Measurements from ENCODE around the gene OPA1. TPM values are rescaled to one million over a fixed set of nuclear protein-coding genes. Genes with fewer than 3 reads are reported as not detected.

Gene OPA1
- total RNA-seq, 1 experiment from 2014 or later, result 75.4 TPM

DNA sequence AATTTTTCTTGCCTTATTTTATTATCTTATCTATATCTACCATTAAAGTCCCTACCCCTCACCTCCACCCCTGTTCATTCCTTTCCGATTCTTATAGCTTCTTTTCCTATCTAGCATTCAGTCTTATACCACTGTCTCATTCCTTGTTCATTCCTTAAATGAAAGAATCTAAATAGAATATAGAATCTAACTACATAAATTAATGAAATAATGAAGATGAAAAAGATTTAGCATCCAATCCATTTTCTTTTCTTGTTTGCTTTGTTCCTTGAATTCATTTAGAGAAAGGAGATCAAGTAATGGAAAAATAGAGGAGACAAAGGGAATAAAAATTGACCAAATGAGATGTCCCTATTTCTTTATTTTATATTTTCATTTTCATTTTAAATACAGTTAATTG is 67.2 kb downstream of the OPA1 start:
- no peak overlapping the region for H2BK5ac ChIP-seq (ENCODE audit: insufficient read length, low read length)
- no peaks in the 10 kb centered on the region; a peak in 1 of 5 replicates for H3K9me3 Mint-ChIP-seq
- no peak overlapping the region for H3K4ac ChIP-seq (ENCODE audit: low read depth, low read length)
- H3K36me3 Mint-ChIP-seq (ENCODE audit: insufficient read depth in 1 of 3, low read depth in 3 of 3), result peaks cover 19 to 57% (median 54%) of the 10 kb centered on the region in 3 experiments; a peak in 6 of 7 replicates
- TF ChIP-seq, protein P1, sequence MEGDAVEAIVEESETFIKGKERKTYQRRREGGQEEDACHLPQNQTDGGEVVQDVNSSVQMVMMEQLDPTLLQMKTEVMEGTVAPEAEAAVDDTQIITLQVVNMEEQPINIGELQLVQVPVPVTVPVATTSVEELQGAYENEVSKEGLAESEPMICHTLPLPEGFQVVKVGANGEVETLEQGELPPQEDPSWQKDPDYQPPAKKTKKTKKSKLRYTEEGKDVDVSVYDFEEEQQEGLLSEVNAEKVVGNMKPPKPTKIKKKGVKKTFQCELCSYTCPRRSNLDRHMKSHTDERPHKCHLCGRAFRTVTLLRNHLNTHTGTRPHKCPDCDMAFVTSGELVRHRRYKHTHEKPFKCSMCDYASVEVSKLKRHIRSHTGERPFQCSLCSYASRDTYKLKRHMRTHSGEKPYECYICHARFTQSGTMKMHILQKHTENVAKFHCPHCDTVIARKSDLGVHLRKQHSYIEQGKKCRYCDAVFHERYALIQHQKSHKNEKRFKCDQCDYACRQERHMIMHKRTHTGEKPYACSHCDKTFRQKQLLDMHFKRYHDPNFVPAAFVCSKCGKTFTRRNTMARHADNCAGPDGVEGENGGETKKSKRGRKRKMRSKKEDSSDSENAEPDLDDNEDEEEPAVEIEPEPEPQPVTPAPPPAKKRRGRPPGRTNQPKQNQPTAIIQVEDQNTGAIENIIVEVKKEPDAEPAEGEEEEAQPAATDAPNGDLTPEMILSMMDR (conservative IDR thresholded peaks at IDR 0.05), result no peak
- no peak overlapping the region for H2BK15ac ChIP-seq (ENCODE audit: low read depth, low read length)
- no peak overlapping the region for H2AK5ac ChIP-seq (ENCODE audit: insufficient read length, low read length)
- no peak overlapping the region for H3K27ac ChIP-seq (ENCODE audit: insufficient read length, low read depth, low read length)
- no peak overlapping the region for H4K8ac ChIP-seq (replicated peaks; ENCODE audit: insufficient read length, low read depth, low read length)
- H4K5ac ChIP-seq (ENCODE audit: insufficient read length, low read depth, low read length), result no peak overlapping the region
- H2BK20ac ChIP-seq (ENCODE audit: low read depth, low read length, poor library complexity, severe bottlenecking), result no peak overlapping the region
- peaks cover 2% of the 10 kb centered on the region; the same call in 1 of the 2 replicates for H3K4me1 ChIP-seq (ENCODE audit: insufficient read depth, low read length)
- no peak overlapping the region for H3K4me2 ChIP-seq (ENCODE audit: insufficient read depth, insufficient read length, low read length)
- no peak overlapping the region for H2BK120ac ChIP-seq (ENCODE audit: low read depth, low read length, poor library complexity, severe bottlenecking)
- H3K56ac ChIP-seq (ENCODE audit: insufficient read length, low read depth, low read length), result no peak overlapping the region
- H4K20me1 ChIP-seq (ENCODE audit: control insufficient read depth, insufficient read depth, insufficient read length), result no peaks in the 10 kb centered on the region
- no CpG with 5 or more reads among the region's 1 CpG for WGBS (ENCODE audit: extremely low coverage, insufficient read length, low lambda C conversion rate)
- H3K9ac ChIP-seq (ENCODE audit: extremely low read depth, insufficient read length, low read length), result no peak overlapping the region
- no peaks in the 10 kb centered on the region for H3K79me1 ChIP-seq (ENCODE audit: insufficient read depth, low read depth, low read length, poor library complexity, severe bottlenecking)
- H3K9me3 ChIP-seq (ENCODE audit: control insufficient read depth, low read depth, low read length), result no peaks in the 10 kb centered on the region
- no peaks in the 10 kb centered on the region for H3K23me2 ChIP-seq (ENCODE audit: insufficient read length, low read depth, low read length, poor library complexity, severe bottlenecking)
- no peak for DNase-seq
- H2BK12ac ChIP-seq (ENCODE audit: insufficient read length, low read depth, low read length), result no peak overlapping the region
- no peak overlapping the region for H4K91ac ChIP-seq (ENCODE audit: insufficient read length, low read depth, low read length)
- no peak overlapping the region for H2AFZ ChIP-seq (ENCODE audit: low read length)
- H3K27me3 ChIP-seq (ENCODE audit: insufficient read depth, low read length), result no peaks in the 10 kb centered on the region
- H3K18ac ChIP-seq (ENCODE audit: insufficient read length, low read depth, low read length), result no peak overlapping the region
- H3K4me1 Mint-ChIP-seq, result peaks cover 36 to 48% of the 10 kb centered on the region in 2 experiments
- H3T11ph ChIP-seq (ENCODE audit: low read length), result no peak overlapping the region
- H3K23ac ChIP-seq (ENCODE audit: insufficient read length, low read depth, low read length), result no peak overlapping the region
- no peak overlapping the region for H3K4me3 Mint-ChIP-seq
- H3K27me3 Mint-ChIP-seq (ENCODE audit: low read depth), result no peaks in the 10 kb centered on the region
- no peaks in the 10 kb centered on the region for H3K79me2 ChIP-seq (ENCODE audit: insufficient read depth, low read length)
- no peak overlapping the region for H3K14ac ChIP-seq (ENCODE audit: insufficient read depth, low read length)
- H3K27ac Mint-ChIP-seq, result no peak overlapping the region
